ENCODE data around the gene RBM47. TPM values are rescaled to one million over a fixed set of nuclear protein-coding genes. Genes with fewer than 3 reads are reported as not detected.

The RBM47 gene
- total RNA-seq, 1 donor from 2014 or later = 105 TPM

- no peak for TF ChIP-seq CTCF (IDR thresholded peaks at IDR 0.05)
- H3K27ac ChIP-seq = peak overlapping the region; percentile 86
Observed at GRCh38 chr4:40575846-40576245, 53.8 kb downstream of the RBM47 start.

DNA sequence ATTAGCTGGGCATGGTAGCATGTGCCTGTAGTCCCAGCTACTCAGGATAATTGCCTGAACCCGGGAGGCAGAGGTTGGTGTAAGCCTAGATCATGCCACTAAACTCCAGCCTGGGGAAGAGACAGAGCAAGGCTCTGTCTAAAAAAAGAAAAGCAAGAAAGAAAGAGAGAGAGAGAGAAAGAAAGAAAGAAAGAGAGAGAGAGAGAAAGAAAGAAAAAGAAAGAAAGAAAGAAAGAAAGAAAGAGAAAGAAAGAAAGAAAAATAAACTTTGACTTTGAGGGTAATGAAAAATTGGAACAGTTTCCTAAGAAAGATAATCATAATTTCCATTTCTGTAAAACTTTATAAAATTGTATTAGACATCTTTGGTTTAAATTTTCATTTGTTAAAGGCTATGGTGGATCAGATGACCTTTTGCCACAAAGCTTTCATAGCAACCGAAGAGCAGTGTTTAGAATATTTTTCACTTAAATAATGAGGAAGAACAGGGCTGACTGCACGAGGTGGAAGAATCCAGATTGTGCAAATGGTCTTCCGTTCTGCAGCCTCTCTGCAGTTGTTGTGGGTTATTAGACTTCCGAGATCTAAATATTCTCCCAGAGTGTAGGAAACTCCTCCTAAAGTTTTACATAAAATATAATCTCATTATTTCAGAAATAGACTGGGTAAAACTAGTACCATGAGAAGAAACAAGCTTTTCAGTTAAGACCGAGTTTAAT is 55.9 kb downstream of the RBM47 start:
- TF ChIP-seq CTCF (IDR thresholded peaks at IDR 0.05) = no peak
- Histone ChIP-seq H3K4me1 (peaks cover 34% of the 10 kb centered on the region), H3K4me3 (no peak overlapping the region), H3K27me3 (no peaks in the 10 kb centered on the region), H3K36me3 (no peaks in the 10 kb centered on the region), H3K27ac (peak overlapping the region; percentile 53), H3K9me3 (no peaks in the 10 kb centered on the region)
- intact Hi-C loops (cut with DNase I) = no loop called here
- peak; percentile 29 for ATAC-seq
- no peak for DNase-seq

More at GRCh38 chr4:40575846-40576245, 53.8 kb downstream of the RBM47 start:
- intact Hi-C loops (cut with DNase I) = no loop called here
- Histone ChIP-seq H3K27me3 (no peaks in the 10 kb centered on the region), H3K9me3 (no peaks in the 10 kb centered on the region), H3K36me3 (no peaks in the 10 kb centered on the region), H3K4me3 (no peak overlapping the region), H3K4me1 (peaks cover 34% of the 10 kb centered on the region)
- ATAC-seq (peak; percentile 3), DNase-seq (no peak)

- H3K36me3 ChIP-seq = no peaks in the 10 kb centered on the region
- DNase-seq (no peak), ATAC-seq (no peak)
- no peak overlapping the region for H3K4me3 ChIP-seq
- no peaks in the 10 kb centered on the region for H3K9me3 ChIP-seq
- peaks cover 29% of the 10 kb centered on the region for H3K4me1 ChIP-seq
- TF ChIP-seq CTCF (IDR thresholded peaks at IDR 0.05) = no peak
- H3K27ac ChIP-seq = peak overlapping the region; percentile 53
- no peaks in the 10 kb centered on the region for H3K27me3 ChIP-seq
- intact Hi-C loops (cut with DNase I) = no loop called here
Observed at GRCh38 chr4:40572692-40573310, 56.9 kb downstream of the RBM47 start.

DNA sequence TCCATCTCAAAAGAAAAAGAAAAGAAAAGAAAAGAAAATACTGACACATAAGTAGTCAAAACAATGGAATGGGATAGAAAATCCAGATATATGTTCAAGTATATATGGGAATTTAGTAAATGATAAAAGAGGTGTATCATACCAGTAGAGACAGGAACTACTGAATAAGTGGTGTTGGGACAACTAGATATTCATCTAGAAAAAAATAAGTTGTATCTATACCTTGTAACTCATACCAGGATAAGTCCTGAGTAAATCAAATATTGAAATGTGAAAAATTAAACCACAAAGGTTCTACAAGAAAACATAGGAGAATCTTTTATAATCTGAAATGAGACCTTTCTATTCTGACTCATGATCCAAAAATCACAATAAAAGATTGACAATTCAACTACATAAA is 58.5 kb downstream of the RBM47 start:
- ATAC-seq (no peak), DNase-seq (no peak)

GRCh38 chr4:40570348-40571077 is 59.2 kb downstream of the RBM47 start:
- Histone ChIP-seq H3K4me3 (no peak overlapping the region), H3K36me3 (no peaks in the 10 kb centered on the region), H3K4me1 (peaks cover 10% of the 10 kb centered on the region), H3K27ac (no peak overlapping the region), H3K9me3 (no peaks in the 10 kb centered on the region), H3K27me3 (no peaks in the 10 kb centered on the region)
- DNase-seq (no peak), ATAC-seq (no peak)
- no peak for TF ChIP-seq CTCF (IDR thresholded peaks at IDR 0.05)
- intact Hi-C loops (cut with DNase I) = no loop called here

More for the DNA sequence above, 58.5 kb downstream of the RBM47 start:
- no peak for TF ChIP-seq CTCF (IDR thresholded peaks at IDR 0.05)
- intact Hi-C loops (cut with DNase I) = no loop called here
- Histone ChIP-seq H3K27ac (no peak overlapping the region), H3K4me1 (peaks cover 17% of the 10 kb centered on the region), H3K9me3 (no peaks in the 10 kb centered on the region), H3K27me3 (no peaks in the 10 kb centered on the region), H3K36me3 (no peaks in the 10 kb centered on the region), H3K4me3 (no peak overlapping the region)

Measured in upper lobe of right lung (tissue), 1 donor.